ENCODE measurements around the gene MILR1. TPM values are rescaled to one million over a fixed set of nuclear protein-coding genes. Genes with fewer than 3 reads are reported as not detected.

The MILR1 gene
- polyA plus RNA-seq, 1 donor (not counting 4 experiments of a cell fraction or from before 2014, with no cell fraction given) = not detected

DNA sequence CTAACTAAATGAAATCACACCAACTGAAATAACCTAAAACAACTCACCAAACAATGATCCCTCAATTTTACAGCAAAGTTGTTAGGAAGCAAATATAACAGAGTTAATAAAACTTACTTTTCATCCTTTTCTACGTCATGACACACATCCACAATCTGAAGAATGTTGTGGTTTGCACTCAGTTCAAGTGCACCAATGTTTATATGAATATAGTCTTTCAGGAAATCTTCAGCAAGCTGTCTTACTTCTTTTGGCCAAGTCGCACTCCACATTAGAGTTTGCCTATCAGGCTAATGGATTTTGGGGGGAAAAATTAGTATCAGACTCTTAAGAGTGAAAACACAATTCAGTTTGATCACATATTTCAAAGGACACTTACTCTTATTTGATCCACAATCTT is 53.9 kb downstream of the MILR1 start:
- Histone ChIP-seq H3K4me1 (ENCODE audit: control insufficient read depth, extremely low read depth, insufficient read depth, low read length) (peaks cover 69% of the 10 kb centered on the region), H3K27ac (ENCODE audit: control insufficient read depth, insufficient read depth, low read length) (peak overlapping the region; percentile 99), H3K9me3 (ENCODE audit: control insufficient read depth, low read depth, low read length) (no peaks in the 10 kb centered on the region), H3K4me3 (ENCODE audit: control insufficient read depth in 2 of 3, extremely low read depth in 1 of 3, insufficient read depth in 2 of 3, low read depth in 1 of 3, low read length in 3 of 3) (no peak overlapping the region), H3K36me3 (ENCODE audit: control insufficient read depth in 2 of 2, extremely low read depth in 1 of 2, insufficient read depth in 2 of 2, low read length in 2 of 2) (peaks cover 17 to 55% of the 10 kb centered on the region in 2 experiments), H3K4me2 (ENCODE audit: control insufficient read depth, extremely low read depth, insufficient read depth, low read depth, low read length) (peak overlapping the region; percentile 96), H2AFZ (ENCODE audit: control insufficient read depth, low read length) (no peak overlapping the region), H3K9ac (ENCODE audit: control insufficient read depth, extremely low read depth, insufficient read depth, low read length) (no peak overlapping the region), H3K9me1 (ENCODE audit: control insufficient read depth, extremely low read depth, insufficient read depth, low read length) (no peaks in the 10 kb centered on the region), H3K27me3 (ENCODE audit: control insufficient read depth, extremely low read depth, insufficient read depth, low read length) (no peaks in the 10 kb centered on the region), H3K79me2 (ENCODE audit: control insufficient read depth, insufficient read depth, low read length) (peaks cover 72% of the 10 kb centered on the region), H4K20me1 (ENCODE audit: control insufficient read depth, extremely low read depth, insufficient read depth, low read length) (peaks cover 43% of the 10 kb centered on the region)
- DNase-seq (ENCODE audit: low read depth, low spot score) (no peak), FAIRE-seq (no peak)
- TF ChIP-seq, protein P1, sequence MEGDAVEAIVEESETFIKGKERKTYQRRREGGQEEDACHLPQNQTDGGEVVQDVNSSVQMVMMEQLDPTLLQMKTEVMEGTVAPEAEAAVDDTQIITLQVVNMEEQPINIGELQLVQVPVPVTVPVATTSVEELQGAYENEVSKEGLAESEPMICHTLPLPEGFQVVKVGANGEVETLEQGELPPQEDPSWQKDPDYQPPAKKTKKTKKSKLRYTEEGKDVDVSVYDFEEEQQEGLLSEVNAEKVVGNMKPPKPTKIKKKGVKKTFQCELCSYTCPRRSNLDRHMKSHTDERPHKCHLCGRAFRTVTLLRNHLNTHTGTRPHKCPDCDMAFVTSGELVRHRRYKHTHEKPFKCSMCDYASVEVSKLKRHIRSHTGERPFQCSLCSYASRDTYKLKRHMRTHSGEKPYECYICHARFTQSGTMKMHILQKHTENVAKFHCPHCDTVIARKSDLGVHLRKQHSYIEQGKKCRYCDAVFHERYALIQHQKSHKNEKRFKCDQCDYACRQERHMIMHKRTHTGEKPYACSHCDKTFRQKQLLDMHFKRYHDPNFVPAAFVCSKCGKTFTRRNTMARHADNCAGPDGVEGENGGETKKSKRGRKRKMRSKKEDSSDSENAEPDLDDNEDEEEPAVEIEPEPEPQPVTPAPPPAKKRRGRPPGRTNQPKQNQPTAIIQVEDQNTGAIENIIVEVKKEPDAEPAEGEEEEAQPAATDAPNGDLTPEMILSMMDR (optimal IDR thresholded peaks at IDR 0.05 in 1 of 3, IDR thresholded peaks at IDR 0.05 in 1 of 3, conservative IDR thresholded peaks at IDR 0.05 in 1 of 3; ENCODE audit: extremely low read depth in 1 of 3, insufficient read depth in 2 of 3, low read length in 3 of 3) = no peak
- dilution Hi-C loops (cut with MboI; ENCODE audit: extremely low pct_ligation_motif_present, low sequenced_read_pairs) = no loop called here

DNA sequence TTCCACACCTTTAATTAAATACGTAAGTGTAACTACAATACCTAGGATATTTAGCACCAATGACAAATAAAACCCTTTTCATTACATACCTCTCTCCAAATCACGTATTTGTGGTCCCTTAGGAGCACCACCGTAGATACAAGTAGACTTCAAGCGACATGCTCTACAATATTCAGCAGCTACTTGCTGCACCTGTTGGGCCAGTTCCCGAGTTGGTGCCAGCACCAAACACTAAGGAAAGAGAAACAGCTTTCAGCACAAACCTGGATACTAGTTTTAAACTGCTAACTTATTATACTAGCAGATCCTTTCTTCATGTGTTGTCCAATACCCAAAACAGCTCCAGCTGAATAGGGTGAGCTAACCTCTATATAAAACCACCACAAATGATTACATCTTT is 54.4 kb downstream of the MILR1 start:
- dilution Hi-C loops (cut with MboI; ENCODE audit: extremely low pct_ligation_motif_present, low sequenced_read_pairs) = no loop called here
- Histone ChIP-seq H3K36me3 (ENCODE audit: control insufficient read depth in 2 of 2, extremely low read depth in 1 of 2, insufficient read depth in 2 of 2, low read length in 2 of 2) (peaks cover 17 to 55% of the 10 kb centered on the region in 2 experiments), H2AFZ (ENCODE audit: control insufficient read depth, low read length) (no peak overlapping the region), H3K27me3 (ENCODE audit: control insufficient read depth, extremely low read depth, insufficient read depth, low read length) (no peaks in the 10 kb centered on the region), H3K4me1 (ENCODE audit: control insufficient read depth, extremely low read depth, insufficient read depth, low read length) (peaks cover 68% of the 10 kb centered on the region), H3K27ac (ENCODE audit: control insufficient read depth, insufficient read depth, low read length) (peak overlapping the region; percentile 99), H3K79me2 (ENCODE audit: control insufficient read depth, insufficient read depth, low read length) (peaks cover 77% of the 10 kb centered on the region), H3K4me3 (ENCODE audit: control insufficient read depth in 2 of 3, extremely low read depth in 1 of 3, insufficient read depth in 2 of 3, low read depth in 1 of 3, low read length in 3 of 3) (no peak overlapping the region), H3K4me2 (ENCODE audit: control insufficient read depth, extremely low read depth, insufficient read depth, low read depth, low read length) (peak overlapping the region; percentile 96), H3K9me1 (ENCODE audit: control insufficient read depth, extremely low read depth, insufficient read depth, low read length) (no peaks in the 10 kb centered on the region), H4K20me1 (ENCODE audit: control insufficient read depth, extremely low read depth, insufficient read depth, low read length) (peaks cover 43% of the 10 kb centered on the region), H3K9me3 (ENCODE audit: control insufficient read depth, low read depth, low read length) (no peaks in the 10 kb centered on the region), H3K9ac (ENCODE audit: control insufficient read depth, extremely low read depth, insufficient read depth, low read length) (no peak overlapping the region)
- no peak for DNase-seq (ENCODE audit: low read depth, low spot score)
- no peak for TF ChIP-seq EZH2 (IDR thresholded peaks at IDR 0.05; ENCODE audit: low read length)
- TF ChIP-seq, protein P1 (optimal IDR thresholded peaks at IDR 0.05 in 1 of 3, IDR thresholded peaks at IDR 0.05 in 1 of 3, conservative IDR thresholded peaks at IDR 0.05 in 1 of 3; ENCODE audit: extremely low read depth in 1 of 3, insufficient read depth in 2 of 3, low read length in 3 of 3) = no peak
- FAIRE-seq = no peak
